Neural cell (in vitro differentiated cells): ENCODE data around the gene CHKA. TPM values are rescaled to one million over a fixed set of nuclear protein-coding genes. Genes with fewer than 3 reads are reported as not detected.

Source experiments
- H2AFZ ChIP-seq: fragments of 200-600, 300-800 bp; sonication (generic), shearing (Covaris generic); 2 replicates; pipeline ENCODE4 v1.6.0; 2014; ENCODE audit warnings: low read depth, mild to moderate bottlenecking, antibody characterized with exemption, low read length, moderate library complexity
- H3F3A ChIP-seq: fragments of 200-600 bp; shearing (Covaris generic); 2 replicates; pipeline ENCODE4 v1.6.1; 2016; ENCODE audit warnings: mild to moderate bottlenecking, moderate library complexity, mixed read lengths, antibody characterized with exemption, low read length; ENCODE audit not compliant: insufficient read depth, poor library complexity, severe bottlenecking
- H3K27ac ChIP-seq: fragments of 200-600, 300-800 bp; sonication (generic), shearing (Covaris generic); 2 replicates; pipeline ENCODE4 v1.5.1; 2014; ENCODE audit warnings: mild to moderate bottlenecking, low read length, moderate library complexity
- H3K27me3 ChIP-seq: fragments of 300-800, 200-600 bp; sonication (generic), shearing (Covaris generic); 2 replicates; pipeline ENCODE4 v1.6.0; 2014; ENCODE audit warnings: mild to moderate bottlenecking, low read depth, low read length, moderate library complexity; ENCODE audit not compliant: insufficient read depth
- H3K36me3 ChIP-seq: fragments of 300-800, 200-600 bp; sonication (generic), shearing (Covaris generic); 2 replicates; pipeline ENCODE4 v1.5.1; 2014; ENCODE audit warnings: mild to moderate bottlenecking, antibody characterized with exemption, low read length, moderate library complexity; ENCODE audit not compliant: insufficient read depth
- H3K4me2 ChIP-seq: fragments of 300-800, 200-600 bp; sonication (generic), shearing (Covaris generic); 2 replicates; pipeline ENCODE4 v1.6.0; 2014; ENCODE audit warnings: mild to moderate bottlenecking, low read length
- H3K4me3 ChIP-seq: fragments of 300-800, 200-600 bp; sonication (generic), shearing (Covaris generic); 2 replicates; pipeline ENCODE4 v1.5.1; 2014; ENCODE audit warnings: mild to moderate bottlenecking, low read length, moderate library complexity
- H3K79me2 ChIP-seq: fragments of 200-600 bp; shearing (Covaris generic); replicated peaks from 2 replicates; pipeline ENCODE4 v1.6.0; 2014; ENCODE audit warnings: mild to moderate bottlenecking, low read length, moderate library complexity; ENCODE audit not compliant: insufficient read depth
- H3K9ac ChIP-seq: fragments of 300-800, 200-600 bp; sonication (generic), shearing (Covaris generic); 2 replicates; pipeline ENCODE4 v1.6.1; 2016; ENCODE audit warnings: mild to moderate bottlenecking, low read length, mixed read lengths
- H3K9me2 ChIP-seq: fragments of 200-600 bp; shearing (Covaris generic); 2 replicates; pipeline ENCODE4 v1.6.1; 2016; ENCODE audit warnings: mild to moderate bottlenecking, low read length, mixed read lengths; ENCODE audit not compliant: insufficient read depth
- H3K9me3 ChIP-seq: fragments of 200-600, 300-800 bp; sonication (generic), shearing (Covaris generic); 2 replicates; pipeline ENCODE4 v1.6.1; 2016; ENCODE audit warnings: mild to moderate bottlenecking, mixed run types, low read length, moderate library complexity, mixed read lengths
- H4K20me1 ChIP-seq: fragments of 200-600 bp; shearing (Covaris generic); 2 replicates; pipeline ENCODE4 v1.6.1; 2016; ENCODE audit warnings: mild to moderate bottlenecking, mixed run types; ENCODE audit not compliant: insufficient read depth
- EP300 ChIP-seq: fragments of 450-650 bp; conservative IDR thresholded peaks from 2 replicates; pipeline ENCODE4 v1.6.1; 2014; ENCODE audit warnings: antibody characterized with exemption, mild to moderate bottlenecking, moderate library complexity; ENCODE audit not compliant: poor library complexity, severe bottlenecking
- EZH2 ChIP-seq: fragments of 200-600, 300-800 bp; shearing (Covaris generic), sonication (generic); IDR thresholded peaks from 2 replicates; pipeline ENCODE4 v1.6.1; 2014; ENCODE audit warnings: antibody characterized with exemption, low read length, borderline replicate concordance, mild to moderate bottlenecking; ENCODE audit not compliant: insufficient read depth, poor library complexity, severe bottlenecking
- MXI1 ChIP-seq: fragments of 450-650 bp; conservative IDR thresholded peaks from 2 replicates; pipeline ENCODE4 v1.6.1; 2014; ENCODE audit warnings: antibody characterized with exemption, mild to moderate bottlenecking; ENCODE audit not compliant: poor library complexity, severe bottlenecking
- POLR2AphosphoS5 ChIP-seq: IDR thresholded peaks from 2 replicates; pipeline ENCODE4 v1.6.1; 2012
- RAD21 ChIP-seq: fragments of 450-650 bp; conservative IDR thresholded peaks from 2 replicates; pipeline ENCODE4 v1.6.1; 2014; ENCODE audit warnings: antibody characterized with exemption, mild to moderate bottlenecking, moderate library complexity
- SMC3 ChIP-seq: fragments of 450-650 bp; conservative IDR thresholded peaks from 2 replicates; pipeline ENCODE4 v1.6.1; 2014; ENCODE audit warnings: antibody characterized with exemption, mild to moderate bottlenecking, moderate library complexity; ENCODE audit not compliant: poor library complexity
- TAF1 ChIP-seq: IDR thresholded peaks from 2 replicates; pipeline ENCODE4 v1.6.1; 2012; ENCODE audit warnings: low read depth
- polyA plus RNA-seq: library from polyadenylated mRNA; depleted of rRNA; stranded (reverse); fragments of >200 nt; gene quantifications from 2 replicates; pipeline ENCODE4 v1.2.3, GENCODE V29; 2014
- TF ChIP-seq, protein P1 (sequence below): IDR thresholded peaks from 2 replicates; pipeline ENCODE4 v1.6.1; 2012; ENCODE audit warnings: borderline replicate concordance
- TF ChIP-seq, protein P2 (sequence below): fragments of 450-650 bp; IDR thresholded peaks from 2 replicates; pipeline ENCODE4 v1.5.1; 2014; ENCODE audit warnings: antibody characterized with exemption, mild to moderate bottlenecking, moderate library complexity; ENCODE audit not compliant: poor library complexity, severe bottlenecking

Gene CHKA
- polyA plus RNA-seq, 1 donor from 2014 or later = 90.0 TPM

DNA sequence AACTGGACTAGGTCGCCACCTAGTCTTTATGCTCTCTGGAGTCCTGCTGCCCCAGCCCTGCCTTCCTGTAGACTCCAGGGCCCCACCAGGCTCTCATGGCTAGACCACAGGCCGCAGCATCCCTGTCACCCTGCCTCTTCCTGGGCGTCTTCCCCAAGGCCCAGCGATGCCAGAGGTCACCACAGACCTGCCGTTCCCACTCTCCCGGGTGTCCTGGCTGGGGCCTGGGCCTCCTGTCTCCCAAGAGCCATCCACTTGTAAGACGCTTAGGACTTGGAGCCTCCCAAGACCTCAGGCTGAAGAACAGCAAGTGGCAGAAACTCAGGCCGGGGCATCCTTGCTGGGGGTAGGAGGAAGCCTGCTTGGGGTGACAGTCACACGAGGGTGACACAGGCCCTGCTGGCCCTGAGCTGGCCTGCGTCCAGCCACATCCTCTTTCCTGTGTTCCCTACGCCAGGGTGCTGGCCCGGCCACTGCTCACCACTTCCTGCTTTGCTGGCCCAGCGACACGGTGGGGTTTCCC is 84.4 kb downstream of the CHKA start:
- H3K36me3 ChIP-seq = no peaks in the 10 kb centered on the region
- H3K79me2 ChIP-seq = peaks cover 1% of the 10 kb centered on the region
- no peaks in the 10 kb centered on the region for H3K9me2 ChIP-seq
- no peak overlapping the region for H2AFZ ChIP-seq
- no peak overlapping the region for H3K9ac ChIP-seq
- no peak overlapping the region for H3K4me2 ChIP-seq
- no peaks in the 10 kb centered on the region for H3F3A ChIP-seq
- H3K27me3 ChIP-seq = no peaks in the 10 kb centered on the region
- H3K27ac ChIP-seq = no peak overlapping the region
- no peaks in the 10 kb centered on the region for H4K20me1 ChIP-seq
- H3K9me3 ChIP-seq = no peaks in the 10 kb centered on the region
- no peak for TF ChIP-seq POLR2AphosphoS5
- TF ChIP-seq SMC3 = no peak
- TF ChIP-seq MXI1 = no peak
- TF ChIP-seq TAF1 = no peak
- TF ChIP-seq EZH2 = no peak
- no peak for TF ChIP-seq EP300
- TF ChIP-seq, protein P1, sequence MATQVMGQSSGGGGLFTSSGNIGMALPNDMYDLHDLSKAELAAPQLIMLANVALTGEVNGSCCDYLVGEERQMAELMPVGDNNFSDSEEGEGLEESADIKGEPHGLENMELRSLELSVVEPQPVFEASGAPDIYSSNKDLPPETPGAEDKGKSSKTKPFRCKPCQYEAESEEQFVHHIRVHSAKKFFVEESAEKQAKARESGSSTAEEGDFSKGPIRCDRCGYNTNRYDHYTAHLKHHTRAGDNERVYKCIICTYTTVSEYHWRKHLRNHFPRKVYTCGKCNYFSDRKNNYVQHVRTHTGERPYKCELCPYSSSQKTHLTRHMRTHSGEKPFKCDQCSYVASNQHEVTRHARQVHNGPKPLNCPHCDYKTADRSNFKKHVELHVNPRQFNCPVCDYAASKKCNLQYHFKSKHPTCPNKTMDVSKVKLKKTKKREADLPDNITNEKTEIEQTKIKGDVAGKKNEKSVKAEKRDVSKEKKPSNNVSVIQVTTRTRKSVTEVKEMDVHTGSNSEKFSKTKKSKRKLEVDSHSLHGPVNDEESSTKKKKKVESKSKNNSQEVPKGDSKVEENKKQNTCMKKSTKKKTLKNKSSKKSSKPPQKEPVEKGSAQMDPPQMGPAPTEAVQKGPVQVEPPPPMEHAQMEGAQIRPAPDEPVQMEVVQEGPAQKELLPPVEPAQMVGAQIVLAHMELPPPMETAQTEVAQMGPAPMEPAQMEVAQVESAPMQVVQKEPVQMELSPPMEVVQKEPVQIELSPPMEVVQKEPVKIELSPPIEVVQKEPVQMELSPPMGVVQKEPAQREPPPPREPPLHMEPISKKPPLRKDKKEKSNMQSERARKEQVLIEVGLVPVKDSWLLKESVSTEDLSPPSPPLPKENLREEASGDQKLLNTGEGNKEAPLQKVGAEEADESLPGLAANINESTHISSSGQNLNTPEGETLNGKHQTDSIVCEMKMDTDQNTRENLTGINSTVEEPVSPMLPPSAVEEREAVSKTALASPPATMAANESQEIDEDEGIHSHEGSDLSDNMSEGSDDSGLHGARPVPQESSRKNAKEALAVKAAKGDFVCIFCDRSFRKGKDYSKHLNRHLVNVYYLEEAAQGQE = no peak
- TF ChIP-seq, protein P2, sequence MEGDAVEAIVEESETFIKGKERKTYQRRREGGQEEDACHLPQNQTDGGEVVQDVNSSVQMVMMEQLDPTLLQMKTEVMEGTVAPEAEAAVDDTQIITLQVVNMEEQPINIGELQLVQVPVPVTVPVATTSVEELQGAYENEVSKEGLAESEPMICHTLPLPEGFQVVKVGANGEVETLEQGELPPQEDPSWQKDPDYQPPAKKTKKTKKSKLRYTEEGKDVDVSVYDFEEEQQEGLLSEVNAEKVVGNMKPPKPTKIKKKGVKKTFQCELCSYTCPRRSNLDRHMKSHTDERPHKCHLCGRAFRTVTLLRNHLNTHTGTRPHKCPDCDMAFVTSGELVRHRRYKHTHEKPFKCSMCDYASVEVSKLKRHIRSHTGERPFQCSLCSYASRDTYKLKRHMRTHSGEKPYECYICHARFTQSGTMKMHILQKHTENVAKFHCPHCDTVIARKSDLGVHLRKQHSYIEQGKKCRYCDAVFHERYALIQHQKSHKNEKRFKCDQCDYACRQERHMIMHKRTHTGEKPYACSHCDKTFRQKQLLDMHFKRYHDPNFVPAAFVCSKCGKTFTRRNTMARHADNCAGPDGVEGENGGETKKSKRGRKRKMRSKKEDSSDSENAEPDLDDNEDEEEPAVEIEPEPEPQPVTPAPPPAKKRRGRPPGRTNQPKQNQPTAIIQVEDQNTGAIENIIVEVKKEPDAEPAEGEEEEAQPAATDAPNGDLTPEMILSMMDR = no peak
- TF ChIP-seq RAD21 = no peak
- no peak overlapping the region for H3K4me3 ChIP-seq

GRCh38 chr11:68036141-68036716 is 85.0 kb downstream of the CHKA start:
- Histone ChIP-seq H3K36me3 (no peaks in the 10 kb centered on the region), H3K27me3 (no peaks in the 10 kb centered on the region), H3K27ac (no peak overlapping the region), H4K20me1 (no peaks in the 10 kb centered on the region), H3K4me3 (no peak overlapping the region), H3K9me3 (no peaks in the 10 kb centered on the region), H3K4me2 (no peak overlapping the region), H3K79me2 (peaks cover 7% of the 10 kb centered on the region), H3K9me2 (no peaks in the 10 kb centered on the region), H3F3A (no peaks in the 10 kb centered on the region), H3K9ac (no peak overlapping the region), H2AFZ (no peak overlapping the region)
- no peak for TF ChIP-seq RAD21
- TF ChIP-seq EP300 = no peak
- TF ChIP-seq TAF1 = no peak
- TF ChIP-seq POLR2AphosphoS5 = no peak
- no peak for TF ChIP-seq MXI1
- TF ChIP-seq, protein P2 = no peak
- no peak for TF ChIP-seq EZH2
- TF ChIP-seq SMC3 = no peak
- TF ChIP-seq, protein P1 = no peak
